BJ (cell line): ENCODE measurements around the gene MLLT1. TPM values are rescaled to one million over a fixed set of nuclear protein-coding genes. Genes with fewer than 3 reads are reported as not detected.

ENCODE experiments used
- CTCF ChIA-PET: fragments of 350-600 bp; formaldehyde crosslinking; extraction: SDS; loops from one replicate; lab custom pipeline; 2021; ENCODE audit warnings: antibody characterized with exemption, inconsistent platforms; lab: Yijun Ruan, JAX
- POLR2A ChIA-PET: fragments of 300-600 bp; sonication (Branson Sonifier 250); formaldehyde crosslinking; extraction: SDS; loops from one replicate; lab custom pipeline; 2021; ENCODE audit warnings: antibody characterized with exemption; lab: Charles Lee
- DNase-seq: peaks from one replicate; pipeline ENCODE4 v3.0.0-alpha.2; 2011; ENCODE audit warnings: low read depth
- H3K27me3 ChIP-seq: 2 replicates; pipeline ENCODE4 v1.6.0; 2011; ENCODE audit warnings: low read length; ENCODE audit not compliant: control insufficient read depth, insufficient read depth
- H3K36me3 ChIP-seq: 2 replicates; pipeline ENCODE4 v1.5.1; 2011; ENCODE audit warnings: low read length; ENCODE audit not compliant: control insufficient read depth, insufficient read depth
- H3K4me3 ChIP-seq: 2 replicates; pipeline ENCODE4 v1.5.1; 2011; ENCODE audit warnings: low read depth, mild to moderate bottlenecking, control low read depth, low read length
- polyA plus RNA-seq: library from polyadenylated mRNA; depleted of rRNA; stranded (reverse); fragments of >200 nt; gene quantifications from 2 replicates; pipeline ENCODE4 v1.2.3, GENCODE V29; 2011
- TF ChIP-seq, protein P1 (sequence below): IDR thresholded peaks from 2 replicates; pipeline ENCODE4 v1.5.1; 2011; ENCODE audit warnings: low read depth, mild to moderate bottlenecking, control low read depth, inconsistent platforms, low read length, moderate library complexity; ENCODE audit not compliant: insufficient read depth

MLLT1 gene
- polyA plus RNA-seq, 1 experiment, result 28.1 TPM

DNA sequence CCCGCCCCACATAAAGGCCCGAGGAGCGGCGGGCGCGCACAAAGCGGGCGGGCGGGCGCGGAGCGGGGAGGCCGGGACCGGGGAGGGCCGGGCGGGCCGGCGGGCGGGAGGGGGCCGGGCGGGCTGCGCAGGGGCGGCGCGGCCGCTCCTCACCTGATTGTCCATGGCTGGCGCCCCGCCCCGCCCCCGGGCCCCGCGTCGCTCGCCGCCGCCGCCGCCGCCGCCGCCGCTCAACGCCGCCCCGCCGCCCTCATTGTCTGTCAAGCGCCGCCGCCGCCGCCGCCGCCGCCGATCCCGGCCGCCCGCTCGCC is 200 bp downstream of the MLLT1 start:
- Histone ChIP-seq H3K27me3 (no peaks in the 10 kb centered on the region), H3K36me3 (no peaks in the 10 kb centered on the region; the same call in 1 of the 2 replicates), H3K4me3 (peak overlapping the region; percentile 88)
- CTCF ChIA-PET, result interaction anchor here (4.3 kb wide), 1 partner anchor 60 kb away, joined by 38 read pairs; no protein-coding TSS in a partner anchor
- POLR2A ChIA-PET, result no interaction called here
- TF ChIP-seq, protein P1, sequence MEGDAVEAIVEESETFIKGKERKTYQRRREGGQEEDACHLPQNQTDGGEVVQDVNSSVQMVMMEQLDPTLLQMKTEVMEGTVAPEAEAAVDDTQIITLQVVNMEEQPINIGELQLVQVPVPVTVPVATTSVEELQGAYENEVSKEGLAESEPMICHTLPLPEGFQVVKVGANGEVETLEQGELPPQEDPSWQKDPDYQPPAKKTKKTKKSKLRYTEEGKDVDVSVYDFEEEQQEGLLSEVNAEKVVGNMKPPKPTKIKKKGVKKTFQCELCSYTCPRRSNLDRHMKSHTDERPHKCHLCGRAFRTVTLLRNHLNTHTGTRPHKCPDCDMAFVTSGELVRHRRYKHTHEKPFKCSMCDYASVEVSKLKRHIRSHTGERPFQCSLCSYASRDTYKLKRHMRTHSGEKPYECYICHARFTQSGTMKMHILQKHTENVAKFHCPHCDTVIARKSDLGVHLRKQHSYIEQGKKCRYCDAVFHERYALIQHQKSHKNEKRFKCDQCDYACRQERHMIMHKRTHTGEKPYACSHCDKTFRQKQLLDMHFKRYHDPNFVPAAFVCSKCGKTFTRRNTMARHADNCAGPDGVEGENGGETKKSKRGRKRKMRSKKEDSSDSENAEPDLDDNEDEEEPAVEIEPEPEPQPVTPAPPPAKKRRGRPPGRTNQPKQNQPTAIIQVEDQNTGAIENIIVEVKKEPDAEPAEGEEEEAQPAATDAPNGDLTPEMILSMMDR, result no peak
- DNase-seq, result no peak

DNA sequence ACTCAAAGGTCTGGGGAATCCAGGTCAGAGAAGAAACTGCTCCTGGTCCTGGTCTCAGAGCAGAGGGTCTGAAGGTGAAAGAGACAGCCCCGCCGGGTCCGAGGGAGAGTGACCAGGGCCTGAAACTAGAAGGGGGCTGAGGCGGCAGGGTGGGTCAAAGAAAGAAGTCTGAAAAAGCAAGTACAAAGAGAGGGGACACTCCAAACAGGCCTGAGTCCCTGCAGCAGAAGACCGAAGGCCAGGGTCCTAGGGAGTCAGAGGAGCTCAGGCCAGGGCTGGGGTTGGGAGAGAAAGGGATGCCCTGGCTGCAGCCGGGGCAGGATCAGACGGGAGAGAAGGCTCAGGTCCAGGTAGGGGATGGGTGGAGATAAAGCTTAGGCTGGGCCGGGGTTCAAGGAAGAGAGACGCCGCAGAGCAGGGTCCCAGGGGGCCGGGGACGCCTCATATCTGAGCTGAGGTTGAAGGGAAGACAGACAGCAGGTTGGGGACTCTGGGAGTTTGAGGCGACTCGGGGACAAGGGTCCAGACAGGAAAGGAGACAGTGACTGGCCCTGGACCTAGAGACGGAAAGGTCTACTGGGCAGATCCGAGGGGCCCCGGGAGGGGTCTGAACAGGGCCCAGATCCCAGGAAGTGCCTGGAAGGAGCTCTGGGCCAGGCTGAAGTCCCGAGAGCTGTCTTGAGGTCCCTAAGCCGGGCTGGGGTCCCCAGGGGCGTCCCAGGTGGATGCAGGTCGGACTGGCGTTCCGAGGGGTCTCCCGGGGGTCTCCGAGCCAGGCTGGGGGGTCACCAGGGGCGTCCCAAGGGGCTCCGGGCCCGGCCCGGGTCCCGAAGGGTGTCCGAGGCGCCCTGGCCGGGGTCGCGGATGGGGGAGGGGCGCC is 795 bp downstream of the MLLT1 start:
- TF ChIP-seq, protein P1, result no peak
- Histone ChIP-seq H3K27me3 (no peaks in the 10 kb centered on the region), H3K4me3 (peak overlapping the region; percentile 88), H3K36me3 (no peaks in the 10 kb centered on the region; the same call in 1 of the 2 replicates)
- ChIA-PET POLR2A (no interaction called here), CTCF (interaction anchor here (0.7 to 4.3 kb wide), 3 partner anchors 18 to 59 kb away, joined by 3 to 38 read pairs (median 3); no protein-coding TSS in a partner anchor)
- DNase-seq, result no peak

DNA sequence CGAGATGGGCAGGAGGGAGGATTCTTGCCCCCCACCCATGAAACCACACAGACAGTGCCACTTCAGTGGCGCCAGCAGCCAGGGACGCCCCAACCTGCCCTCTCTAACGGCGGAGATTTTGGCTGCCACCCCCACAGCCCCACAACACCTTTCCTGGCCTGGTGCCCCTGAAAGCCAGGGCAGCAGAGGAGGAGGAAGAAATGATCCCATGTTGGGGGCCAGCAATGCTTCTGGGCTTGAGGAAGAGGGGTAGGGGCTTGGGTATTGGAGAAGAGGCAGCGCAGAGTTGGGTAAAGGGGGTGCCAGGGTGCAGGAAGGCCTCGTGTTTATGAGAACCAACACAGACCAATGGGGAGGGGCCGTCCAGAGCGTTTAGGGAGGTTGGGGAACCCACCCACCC is 1.7 kb downstream of the MLLT1 start:
- H3K4me3 ChIP-seq, result peak overlapping the region; percentile 88
- POLR2A ChIA-PET, result no interaction called here
- CTCF ChIA-PET, result interaction anchor here (1.1 to 4.3 kb wide), 3 partner anchors 17 to 59 kb away, joined by 3 to 38 read pairs (median 3); no protein-coding TSS in a partner anchor
- DNase-seq, result no peak
- H3K36me3 ChIP-seq, result no peaks in the 10 kb centered on the region; the same call in 1 of the 2 replicates
- TF ChIP-seq, protein P1, result no peak
- H3K27me3 ChIP-seq, result no peaks in the 10 kb centered on the region

DNA sequence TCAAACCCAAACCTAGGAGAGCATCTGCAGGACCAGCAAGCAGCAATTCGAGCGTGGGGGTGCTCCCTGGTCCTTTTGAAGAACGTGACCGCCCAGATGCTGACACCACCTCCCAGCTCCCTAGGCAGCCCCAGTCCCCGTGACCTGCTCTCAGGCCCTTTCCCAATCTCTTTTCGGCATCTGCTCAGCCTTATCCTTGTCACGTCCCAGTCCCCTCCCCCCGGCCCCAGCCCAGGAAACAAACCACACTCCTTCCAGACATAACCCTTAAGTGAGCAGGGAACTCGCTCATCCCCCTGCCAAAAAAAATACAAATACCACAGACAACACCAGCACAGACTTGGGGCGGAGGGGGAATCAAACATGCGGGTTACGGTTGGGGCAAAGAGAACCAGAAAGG is 3.3 kb downstream of the MLLT1 start:
- no peak overlapping the region for H3K4me3 ChIP-seq
- no peaks in the 10 kb centered on the region for H3K27me3 ChIP-seq
- POLR2A ChIA-PET, result interaction anchor here (0.6 kb wide), 1 partner anchor 12 kb away, joined by 8 read pairs; no protein-coding TSS in a partner anchor
- TF ChIP-seq, protein P1, result no peak
- H3K36me3 ChIP-seq, result no peaks in the 10 kb centered on the region; the same call in 1 of the 2 replicates
- CTCF ChIA-PET, result interaction anchor here (0.6 to 4.3 kb wide), 3 partner anchors 16 to 525 kb away, joined by 3 to 38 read pairs (median 5); no protein-coding TSS in a partner anchor
- peak; percentile 75 for DNase-seq

DNA sequence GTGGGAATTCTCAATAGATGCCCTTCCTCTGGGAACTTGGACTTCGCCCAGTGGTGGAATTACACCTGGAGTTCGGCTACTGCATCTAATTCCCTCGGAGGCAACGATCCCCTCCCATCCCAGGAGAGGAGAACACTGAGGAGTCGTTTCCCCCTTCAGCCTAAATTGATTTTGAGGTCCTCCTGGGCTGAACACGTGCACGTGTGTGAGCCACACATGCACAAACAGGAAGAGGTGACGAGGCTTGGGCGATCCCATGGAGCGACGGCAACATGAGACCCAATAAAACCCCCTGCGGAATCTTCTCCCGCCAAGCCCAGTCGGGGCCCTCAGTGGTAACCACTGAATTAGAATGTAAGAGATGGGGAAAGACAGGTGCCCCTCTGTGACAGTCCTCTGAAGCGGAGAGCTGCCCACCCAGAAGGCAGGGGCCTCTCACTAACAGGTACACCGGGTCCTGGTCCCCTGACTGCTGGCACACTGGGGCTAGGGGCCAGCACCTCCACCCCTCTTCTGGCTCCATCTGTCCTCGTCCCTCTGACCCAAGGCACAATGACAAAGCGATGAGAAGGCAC is 4.5 kb downstream of the MLLT1 start:
- H3K4me3 ChIP-seq, result no peak overlapping the region
- ChIA-PET CTCF (interaction anchor here (1.4 to 4.3 kb wide), 2 partner anchors 56 to 57 kb away, joined by 5 to 38 read pairs; no protein-coding TSS in a partner anchor), POLR2A (no interaction called here)
- TF ChIP-seq, protein P1, result no peak
- DNase-seq, result no peak
- no peaks in the 10 kb centered on the region for H3K27me3 ChIP-seq
- peaks cover 2% of the 10 kb centered on the region; the same call in 1 of the 2 replicates for H3K36me3 ChIP-seq
